Urothelium cell line (cell line): Measurements from ENCODE around the gene SCP2.

Experiments
- DNase-seq: peaks from one replicate; pipeline ENCODE4 v3.0.0; 2011; ENCODE audit warnings: low spot score, mixed read lengths
- FAIRE-seq: peaks from 2 replicates; lab custom pipeline; 2011; peaks lifted over from hg19 to GRCh38; lab: Jason Lieb, UNC

SCP2 gene

GRCh38 chr1:53065391-53065790 lies 138.3 kb downstream of the SCP2 start:
- FAIRE-seq (no peak), DNase-seq (no peak)

GRCh38 chr1:53066488-53066887 lies 139.4 kb downstream of the SCP2 start:
- FAIRE-seq (no peak), DNase-seq (no peak)

GRCh38 chr1:53066891-53067738 lies 140.0 kb downstream of the SCP2 start:
- FAIRE-seq (no peak), DNase-seq (no peak)

GRCh38 chr1:53067886-53068285 lies 140.8 kb downstream of the SCP2 start:
- FAIRE-seq (no peak), DNase-seq (no peak)

GRCh38 chr1:53068314-53069099 lies 141.4 kb downstream of the SCP2 start:
- no peak for FAIRE-seq
- no peak for DNase-seq

GRCh38 chr1:53069265-53069662 lies 142.2 kb downstream of the SCP2 start:
- DNase-seq (no peak), FAIRE-seq (no peak)

GRCh38 chr1:53069663-53070327 lies 142.7 kb downstream of the SCP2 start:
- DNase-seq (no peak), FAIRE-seq (no peak)

- FAIRE-seq (no peak), DNase-seq (no peak)
These were observed 143.5 kb downstream of the SCP2 start for GRCh38 chr1:53070621-53071020.

GRCh38 chr1:53071167-53071865 lies 144.2 kb downstream of the SCP2 start:
- no peak for FAIRE-seq
- DNase-seq, result no peak

GRCh38 chr1:53071915-53072314 lies 144.8 kb downstream of the SCP2 start:
- no peak for FAIRE-seq
- no peak for DNase-seq

GRCh38 chr1:53073287-53073686 lies 146.2 kb downstream of the SCP2 start:
- DNase-seq (no peak), FAIRE-seq (no peak)

GRCh38 chr1:53073868-53074311 lies 146.8 kb downstream of the SCP2 start:
- DNase-seq (no peak), FAIRE-seq (no peak)

GRCh38 chr1:53074313-53075154 lies 147.5 kb downstream of the SCP2 start:
- FAIRE-seq, result no peak
- no peak for DNase-seq

GRCh38 chr1:53075206-53075605 lies 148.1 kb downstream of the SCP2 start:
- DNase-seq (no peak), FAIRE-seq (no peak)

GRCh38 chr1:53075761-53076163 lies 148.7 kb downstream of the SCP2 start:
- DNase-seq (no peak), FAIRE-seq (no peak)

GRCh38 chr1:53076165-53076564 lies 149.1 kb downstream of the SCP2 start:
- FAIRE-seq (no peak), DNase-seq (no peak)

- DNase-seq (no peak), FAIRE-seq (no peak)
These were observed 149.9 kb downstream of the SCP2 start for GRCh38 chr1:53076721-53077598.

GRCh38 chr1:53077599-53077965 lies 150.5 kb downstream of the SCP2 start:
- no peak for FAIRE-seq

More at GRCh38 chr1:53077599-53077965, 150.5 kb downstream of the SCP2 start:
- no peak for DNase-seq
